ENCODE data around the gene MTHFR. TPM values are rescaled to one million over a fixed set of nuclear protein-coding genes. Genes with fewer than 3 reads are reported as not detected.
A peak's percentile ranks its signal among the peaks of the same experiment; 100 is the strongest.

MTHFR gene
- total RNA-seq, 1 donor from 2014 or later, result 23.3 TPM

GRCh38 chr1:11841245-11842153 lies 35.7 kb upstream of the MTHFR start:
- peaks cover 45% of the 10 kb centered on the region for H3K36me3 Mint-ChIP-seq (ENCODE audit: low read depth)
- no peak overlapping the region for H3K4me3 Mint-ChIP-seq (ENCODE audit: unreplicated experiment)
- H3K27ac Mint-ChIP-seq (ENCODE audit: unreplicated experiment), result no peak overlapping the region
- TF ChIP-seq, protein P1, sequence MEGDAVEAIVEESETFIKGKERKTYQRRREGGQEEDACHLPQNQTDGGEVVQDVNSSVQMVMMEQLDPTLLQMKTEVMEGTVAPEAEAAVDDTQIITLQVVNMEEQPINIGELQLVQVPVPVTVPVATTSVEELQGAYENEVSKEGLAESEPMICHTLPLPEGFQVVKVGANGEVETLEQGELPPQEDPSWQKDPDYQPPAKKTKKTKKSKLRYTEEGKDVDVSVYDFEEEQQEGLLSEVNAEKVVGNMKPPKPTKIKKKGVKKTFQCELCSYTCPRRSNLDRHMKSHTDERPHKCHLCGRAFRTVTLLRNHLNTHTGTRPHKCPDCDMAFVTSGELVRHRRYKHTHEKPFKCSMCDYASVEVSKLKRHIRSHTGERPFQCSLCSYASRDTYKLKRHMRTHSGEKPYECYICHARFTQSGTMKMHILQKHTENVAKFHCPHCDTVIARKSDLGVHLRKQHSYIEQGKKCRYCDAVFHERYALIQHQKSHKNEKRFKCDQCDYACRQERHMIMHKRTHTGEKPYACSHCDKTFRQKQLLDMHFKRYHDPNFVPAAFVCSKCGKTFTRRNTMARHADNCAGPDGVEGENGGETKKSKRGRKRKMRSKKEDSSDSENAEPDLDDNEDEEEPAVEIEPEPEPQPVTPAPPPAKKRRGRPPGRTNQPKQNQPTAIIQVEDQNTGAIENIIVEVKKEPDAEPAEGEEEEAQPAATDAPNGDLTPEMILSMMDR (IDR thresholded peaks at IDR 0.05), result no peak
- H3K9me3 Mint-ChIP-seq (ENCODE audit: low read depth), result no peaks in the 10 kb centered on the region
- H3K4me1 Mint-ChIP-seq (ENCODE audit: low read depth), result peaks cover 20% of the 10 kb centered on the region
- DNase-seq (ENCODE audit: low spot score), result no peak
- H3K27me3 Mint-ChIP-seq (ENCODE audit: low read depth), result no peaks in the 10 kb centered on the region

DNA sequence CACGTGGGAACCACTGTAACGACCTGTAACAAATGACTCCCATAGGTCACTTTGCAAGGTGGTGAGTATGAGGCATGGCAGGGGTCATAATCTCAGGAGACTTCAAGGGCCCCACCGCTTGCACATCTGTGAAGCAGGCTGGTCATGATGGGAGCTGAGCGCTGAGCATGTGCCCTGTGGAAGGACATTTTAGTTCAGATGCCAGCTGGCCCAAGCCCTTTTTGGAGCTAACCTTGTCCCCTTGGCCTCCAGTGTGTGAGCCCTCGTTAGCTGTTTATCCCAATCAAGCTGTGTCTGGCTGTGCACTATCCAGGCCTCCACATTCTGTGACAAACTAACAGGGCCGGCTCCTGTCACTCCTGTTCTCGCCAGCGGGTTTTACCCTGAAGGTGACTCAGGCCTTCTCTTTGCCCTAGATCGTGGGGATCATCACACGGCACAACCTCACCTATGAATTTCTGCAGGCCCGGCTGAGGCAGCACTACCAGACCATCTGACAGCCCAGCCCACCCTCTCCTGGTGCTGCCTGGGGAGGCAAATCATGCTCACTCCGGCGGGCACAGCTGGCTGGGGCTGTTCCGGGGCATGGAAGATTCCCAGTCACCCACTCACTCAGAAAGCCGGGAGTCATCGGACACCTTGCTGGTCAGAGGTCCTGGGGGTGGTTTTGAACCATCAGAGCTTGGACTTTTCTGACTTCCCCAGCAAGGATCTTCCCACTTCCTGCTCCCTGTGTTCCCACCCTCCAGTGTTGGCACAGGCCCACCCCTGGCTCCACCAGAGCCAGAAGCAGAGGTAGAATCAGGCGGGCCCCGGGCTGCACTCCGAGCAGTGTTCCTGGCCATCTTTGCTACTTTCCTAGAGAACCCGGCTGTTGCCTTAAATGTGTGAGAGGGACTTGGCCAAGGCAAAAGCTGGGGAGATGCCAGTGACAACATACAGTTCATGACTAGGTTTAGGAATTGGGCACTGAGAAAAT lies 34.3 kb upstream of the MTHFR start:
- Mint-ChIP-seq H3K4me1 (ENCODE audit: low read depth) (peaks cover 20% of the 10 kb centered on the region), H3K36me3 (ENCODE audit: low read depth) (peaks cover 47% of the 10 kb centered on the region), H3K9me3 (ENCODE audit: low read depth) (no peaks in the 10 kb centered on the region), H3K27ac (ENCODE audit: unreplicated experiment) (no peak overlapping the region), H3K4me3 (ENCODE audit: unreplicated experiment) (no peak overlapping the region), H3K27me3 (ENCODE audit: low read depth) (no peaks in the 10 kb centered on the region)
- DNase-seq (ENCODE audit: low spot score), result no peak
- TF ChIP-seq, protein P1 (IDR thresholded peaks at IDR 0.05), result no peak

DNA sequence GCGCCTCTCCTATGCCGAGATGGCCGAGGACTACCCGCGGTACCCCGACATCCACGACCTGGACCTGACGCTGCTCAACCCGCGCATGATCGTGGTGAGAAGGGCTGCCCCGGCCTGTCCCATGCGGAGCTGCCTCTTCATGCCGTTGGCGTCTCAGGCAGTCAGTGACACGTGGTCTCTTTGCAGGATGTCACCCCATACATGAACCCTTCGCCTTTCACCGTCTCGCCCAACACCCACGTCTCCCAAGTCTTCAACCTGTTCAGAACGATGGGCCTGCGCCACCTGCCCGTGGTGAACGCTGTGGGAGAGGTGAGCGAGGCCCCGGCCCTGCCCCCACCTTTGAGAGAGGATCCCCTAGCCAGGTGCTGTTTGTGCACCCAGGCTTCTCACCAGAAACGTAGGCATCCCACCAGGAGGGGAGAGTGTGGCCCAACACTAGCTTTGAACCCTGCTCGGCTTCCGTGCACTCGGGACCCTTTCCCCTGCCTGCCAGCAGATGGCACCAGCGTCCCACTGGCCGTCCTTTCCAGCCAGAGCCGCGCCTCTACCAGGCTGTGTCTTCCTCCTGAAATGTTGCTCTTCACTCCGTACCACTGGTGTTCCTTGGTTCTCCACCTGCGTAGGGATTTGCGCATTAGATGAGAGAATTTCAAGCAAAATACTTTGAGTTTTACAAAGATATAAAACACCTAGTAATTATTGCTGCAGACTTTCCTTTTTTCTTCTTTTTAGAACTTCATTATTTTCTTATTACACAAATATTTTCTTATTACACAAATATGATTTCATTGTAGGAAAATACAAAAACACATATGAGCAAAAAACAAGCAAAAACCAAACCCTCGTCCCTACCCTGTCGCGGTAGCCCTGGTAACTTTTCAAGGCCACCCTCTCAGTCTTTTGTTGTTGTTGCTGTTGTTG lies 32.8 kb upstream of the MTHFR start:
- Mint-ChIP-seq H3K4me3 (ENCODE audit: unreplicated experiment) (no peak overlapping the region), H3K27me3 (ENCODE audit: low read depth) (no peaks in the 10 kb centered on the region), H3K9me3 (ENCODE audit: low read depth) (no peaks in the 10 kb centered on the region), H3K4me1 (ENCODE audit: low read depth) (peaks cover 20% of the 10 kb centered on the region), H3K36me3 (ENCODE audit: low read depth) (peaks cover 46% of the 10 kb centered on the region), H3K27ac (ENCODE audit: unreplicated experiment) (no peak overlapping the region)
- TF ChIP-seq, protein P1 (IDR thresholded peaks at IDR 0.05), result peak; percentile 96
- DNase-seq (ENCODE audit: low spot score), result no peak

- no peak overlapping the region for H3K27ac Mint-ChIP-seq (ENCODE audit: unreplicated experiment)
- DNase-seq (ENCODE audit: low spot score), result no peak
- H3K4me1 Mint-ChIP-seq (ENCODE audit: low read depth), result peaks cover 20% of the 10 kb centered on the region
- no peaks in the 10 kb centered on the region for H3K9me3 Mint-ChIP-seq (ENCODE audit: low read depth)
- peaks cover 41% of the 10 kb centered on the region for H3K36me3 Mint-ChIP-seq (ENCODE audit: low read depth)
- H3K4me3 Mint-ChIP-seq (ENCODE audit: unreplicated experiment), result no peak overlapping the region
- TF ChIP-seq, protein P1 (IDR thresholded peaks at IDR 0.05), result no peak
- no peaks in the 10 kb centered on the region for H3K27me3 Mint-ChIP-seq (ENCODE audit: low read depth)
Observed at GRCh38 chr1:11837767-11838348, 32.1 kb upstream of the MTHFR start.
